H9 (cell line): Measurements from ENCODE around the gene LIN9. TPM values are rescaled to one million over a fixed set of nuclear protein-coding genes. Genes with fewer than 3 reads are reported as not detected.

Experiments
- DNase-seq: peaks from one replicate; pipeline ENCODE4 v3.0.0-alpha.2; 2017
- H2AFZ ChIP-seq: one replicate; pipeline ENCODE4 v1.6.1; 2013; ENCODE audit warnings: mild to moderate bottlenecking, low read length, control low read depth, moderate library complexity
- H2AK5ac ChIP-seq: 2 replicates; pipeline ENCODE4 v1.6.1; 2013; ENCODE audit warnings: low read length, control low read depth, mixed read lengths; ENCODE audit not compliant: insufficient read length
- H2BK120ac ChIP-seq: one replicate; pipeline ENCODE4 v1.6.1; 2013; ENCODE audit warnings: low read depth, mild to moderate bottlenecking, low read length, control low read depth, inconsistent platforms; ENCODE audit not compliant: poor library complexity, severe bottlenecking
- H2BK12ac ChIP-seq: 2 replicates; pipeline ENCODE4 v1.6.1; 2013; ENCODE audit warnings: low read length, control low read depth, mixed read lengths, low read depth; ENCODE audit not compliant: insufficient read length
- H2BK15ac ChIP-seq: 2 replicates; pipeline ENCODE4 v1.6.1; 2013; ENCODE audit warnings: low read depth, low read length, control low read depth
- H2BK20ac ChIP-seq: one replicate; pipeline ENCODE4 v1.6.1; 2013; ENCODE audit warnings: low read depth, mild to moderate bottlenecking, low read length, control low read depth, inconsistent platforms; ENCODE audit not compliant: poor library complexity, severe bottlenecking
- H2BK5ac ChIP-seq: 2 replicates; pipeline ENCODE4 v1.6.1; 2013; ENCODE audit warnings: low read length, control low read depth, mixed read lengths; ENCODE audit not compliant: insufficient read length
- H3K14ac ChIP-seq: 2 replicates; pipeline ENCODE4 v1.6.1; 2013; ENCODE audit warnings: low read length, control low read depth; ENCODE audit not compliant: insufficient read depth
- H3K18ac ChIP-seq: 2 replicates; pipeline ENCODE4 v1.6.1; 2013; ENCODE audit warnings: low read depth, mild to moderate bottlenecking, mixed read lengths, low read length, control low read depth; ENCODE audit not compliant: insufficient read length
- H3K23ac ChIP-seq: 2 replicates; pipeline ENCODE4 v1.6.1; 2013; ENCODE audit warnings: low read length, control low read depth, mixed read lengths, low read depth; ENCODE audit not compliant: insufficient read length
- H3K23me2 ChIP-seq: 2 replicates; pipeline ENCODE4 v1.6.1; 2013; ENCODE audit warnings: low read depth, mild to moderate bottlenecking, mixed read lengths, low read length, control low read depth; ENCODE audit not compliant: insufficient read length, poor library complexity, severe bottlenecking
- H3K27ac ChIP-seq: 2 replicates; pipeline ENCODE4 v1.5.1; 2013; ENCODE audit warnings: low read length, control low read depth, mixed read lengths, low read depth; ENCODE audit not compliant: insufficient read length
- H3K27me3 ChIP-seq: 2 replicates; pipeline ENCODE4 v1.6.1; 2013; ENCODE audit warnings: low read length, control low read depth, inconsistent platforms; ENCODE audit not compliant: insufficient read depth
- H3K4ac ChIP-seq: 2 replicates; pipeline ENCODE4 v1.6.1; 2013; ENCODE audit warnings: low read depth, mild to moderate bottlenecking, control low read depth, inconsistent platforms, low read length, moderate library complexity
- H3K4me1 ChIP-seq: 2 replicates; pipeline ENCODE4 v1.6.1; 2013; ENCODE audit warnings: low read length, control low read depth, inconsistent platforms; ENCODE audit not compliant: insufficient read depth
- H3K4me2 ChIP-seq: 2 replicates; pipeline ENCODE4 v1.6.1; 2013; ENCODE audit warnings: low read length, control low read depth, mixed read lengths; ENCODE audit not compliant: insufficient read length, insufficient read depth
- H3K56ac ChIP-seq: 2 replicates; pipeline ENCODE4 v1.6.1; 2013; ENCODE audit warnings: low read depth, mild to moderate bottlenecking, mixed read lengths, low read length, control low read depth; ENCODE audit not compliant: insufficient read length
- H3K79me1 ChIP-seq: 2 replicates; pipeline ENCODE4 v1.6.1; 2013; ENCODE audit warnings: low read depth, mild to moderate bottlenecking, moderate library complexity, low read length, control low read depth, inconsistent platforms; ENCODE audit not compliant: insufficient read depth, poor library complexity, severe bottlenecking
- H3K79me2 ChIP-seq: 2 replicates; pipeline ENCODE4 v1.6.1; 2013; ENCODE audit warnings: low read length, control low read depth, inconsistent platforms; ENCODE audit not compliant: insufficient read depth
- H3K9ac ChIP-seq: 2 replicates; pipeline ENCODE4 v1.6.1; 2013; ENCODE audit warnings: low read length, control low read depth, mixed read lengths; ENCODE audit not compliant: insufficient read length; ENCODE audit errors: extremely low read depth
- H3K9me3 ChIP-seq: one replicate; pipeline ENCODE4 v1.6.1; 2013; ENCODE audit warnings: low read depth, low read length, inconsistent platforms; ENCODE audit not compliant: control insufficient read depth
- H3T11ph ChIP-seq: one replicate; pipeline ENCODE4 v1.6.1; 2013; ENCODE audit warnings: mild to moderate bottlenecking, low read length, control low read depth, inconsistent platforms
- H4K20me1 ChIP-seq: one replicate; pipeline ENCODE4 v1.6.1; 2013; ENCODE audit not compliant: control insufficient read depth, insufficient read length, insufficient read depth
- H4K5ac ChIP-seq: 2 replicates; pipeline ENCODE4 v1.6.1; 2013; ENCODE audit warnings: low read depth, mild to moderate bottlenecking, mixed read lengths, low read length, control low read depth; ENCODE audit not compliant: insufficient read length
- H4K8ac ChIP-seq: replicated peaks from 2 replicates; pipeline ENCODE4 v1.6.1; 2013; ENCODE audit warnings: low read length, control low read depth, mixed read lengths, low read depth; ENCODE audit not compliant: insufficient read length
- H4K91ac ChIP-seq: 2 replicates; pipeline ENCODE4 v1.6.1; 2013; ENCODE audit warnings: low read depth, mild to moderate bottlenecking, moderate library complexity, mixed read lengths, low read length, control low read depth; ENCODE audit not compliant: insufficient read length
- H3K27ac Mint-ChIP-seq, 3 experiments: 2 replicates in 2 of 3; 3 replicates in 1 of 3; pipeline ENCODE4 v1.8.0; 2020 to 2021; ENCODE audit warnings: mixed read lengths in 3 of 3, mild to moderate bottlenecking in 1 of 3, moderate library complexity in 1 of 3
- H3K27me3 Mint-ChIP-seq: 2 replicates; pipeline ENCODE4 v1.8.0; 2021; ENCODE audit warnings: low read depth, mild to moderate bottlenecking, moderate library complexity, mixed read lengths
- H3K36me3 Mint-ChIP-seq, 3 experiments: 2 replicates in 2 of 3; 3 replicates in 1 of 3; pipeline ENCODE4 v1.8.0; 2020 to 2021; ENCODE audit warnings: low read depth in 3 of 3, mixed read lengths in 3 of 3; ENCODE audit not compliant: insufficient read depth in 1 of 3
- H3K4me1 Mint-ChIP-seq, 2 experiments: 2 replicates each; pipeline ENCODE4 v1.8.0; 2020; ENCODE audit warnings: mixed read lengths in 2 of 2
- H3K4me3 Mint-ChIP-seq, 2 experiments: 2 replicates in 1 of 2; 3 replicates in 1 of 2; pipeline ENCODE4 v1.8.0; 2020 to 2021; ENCODE audit warnings: mild to moderate bottlenecking in 2 of 2, mixed read lengths in 2 of 2, moderate library complexity in 1 of 2
- H3K9me3 Mint-ChIP-seq, 2 experiments: 2 replicates in 1 of 2; 3 replicates in 1 of 2; pipeline ENCODE4 v1.8.0; 2020; ENCODE audit warnings: mild to moderate bottlenecking in 2 of 2, mixed read lengths in 2 of 2, moderate library complexity in 1 of 2
- CTCF ChIP-seq: fragments of 200-600 bp; sonication (generic); conservative IDR thresholded peaks from 3 replicates; pipeline ENCODE4 v1.8.0; 2021; ENCODE audit warnings: antibody characterized with exemption, mild to moderate bottlenecking
- WGBS: extraction: QIAGEN DNeasy Blood & Tissue Kit; methylation state at CpG from one replicate; pipeline ENCODE4 v1.1.7; 2013; ENCODE audit warnings: missing lambda C conversion rate, low lambda C conversion rate, mixed read lengths; ENCODE audit not compliant: insufficient read length; ENCODE audit errors: extremely low coverage; 5-methylcytosine and 5-hydroxymethylcytosine counted together
- total RNA-seq: library from RNA; stranded (reverse); gene quantifications from 2 replicates; pipeline ENCODE4 v1.2.1, GENCODE V29; 2021

Gene LIN9
- total RNA-seq, 1 experiment from 2014 or later, result 9.5 TPM

- Histone ChIP-seq H3K79me1 (no peaks in the 10 kb centered on the region), H2AFZ (no peak overlapping the region), H2AK5ac (no peak overlapping the region), H3K18ac (peak overlapping the region; percentile 34), H4K20me1 (no peaks in the 10 kb centered on the region), H2BK20ac (no peak overlapping the region), H2BK5ac (no peak overlapping the region), H2BK12ac (no peak overlapping the region), H3K27ac (no peak overlapping the region), H2BK120ac (no peak overlapping the region), H3K4me2 (no peak overlapping the region), H3T11ph (no peak overlapping the region), H4K91ac (no peak overlapping the region), H3K79me2 (no peaks in the 10 kb centered on the region), H3K23ac (no peak overlapping the region), H3K4me1 (peaks cover 10% of the 10 kb centered on the region; the same call in 1 of the 2 replicates), H3K27me3 (no peaks in the 10 kb centered on the region; the same call in 1 of the 2 replicates), H4K5ac (no peak overlapping the region), H3K9me3 (no peaks in the 10 kb centered on the region), H4K8ac (no peak overlapping the region), H3K56ac (no peak overlapping the region), H3K23me2 (no peaks in the 10 kb centered on the region), H3K9ac (no peak overlapping the region), H2BK15ac (no peak overlapping the region), H3K14ac (no peak overlapping the region), H3K4ac (no peak overlapping the region)
- DNase-seq, result no peak
- WGBS, result no CpG with 5 or more reads among the region's 5 CpGs
- H3K9me3 Mint-ChIP-seq, result no peaks in the 10 kb centered on the region
- no peak overlapping the region for H3K27ac Mint-ChIP-seq
- peaks cover 29 to 37% of the 10 kb centered on the region in 2 experiments for H3K4me1 Mint-ChIP-seq
- no peaks in the 10 kb centered on the region for H3K36me3 Mint-ChIP-seq
- peaks cover 26% of the 10 kb centered on the region for H3K27me3 Mint-ChIP-seq
- H3K4me3 Mint-ChIP-seq, result no peak overlapping the region
- no peak for TF ChIP-seq CTCF
These were observed 101.9 kb downstream of the LIN9 start for GRCh38 chr1:226207048-226207447.
